GM18499 (cell line): ENCODE measurements around the gene DUS2.
"Not testable (repeated sequence)": the region's sequence is repeated elsewhere in the genome, so short reads cannot be mapped to it uniquely, and the experiment has no call there.

ENCODE experiments used
- ATAC-seq: cut with Tn5 transposase; IDR thresholded peaks from one replicate; pipeline ENCODE4 v1.9.1; 2021; ENCODE audit warnings: moderate number of reproducible peaks; ENCODE audit not compliant: insufficient read depth, unreplicated experiment

The DUS2 gene

GRCh38 chr16:67998231-67998778 lies 24.8 kb upstream of the DUS2 start:
- not testable (repeated sequence) for ATAC-seq

- ATAC-seq, result not testable (repeated sequence)
Observed at GRCh38 chr16:67998779-67999688, 24.1 kb upstream of the DUS2 start, which contains the start of gene DPEP2. Gene DPEP2 (minus strand): TSS chr16:67999484. CDS start chr16:67993212, 6,272 bp downstream.

DNA sequence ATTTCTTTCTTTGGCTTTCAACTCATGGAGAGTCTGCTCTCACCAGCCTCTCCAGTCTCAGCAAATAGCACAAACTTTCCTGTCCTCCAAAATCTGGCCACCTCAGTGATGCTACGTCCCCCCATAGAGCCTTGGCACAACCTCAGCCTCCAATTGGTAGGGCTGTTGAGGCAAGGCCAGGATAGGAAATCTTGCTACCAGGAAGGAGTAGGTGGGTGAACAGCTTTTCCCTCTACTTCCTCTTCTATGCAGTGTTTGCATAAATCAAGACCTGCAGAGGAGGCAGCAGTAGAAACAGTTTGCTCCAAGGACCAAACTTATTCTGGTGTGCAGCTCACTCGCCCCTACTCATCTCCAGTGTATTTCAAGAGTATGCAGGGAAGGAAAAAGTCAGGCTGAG lies 23.1 kb upstream of the DUS2 start:
- ATAC-seq, result no peak

- ATAC-seq, result no peak
Observed at GRCh38 chr16:68000450-68000849, 22.6 kb upstream of the DUS2 start.

DNA sequence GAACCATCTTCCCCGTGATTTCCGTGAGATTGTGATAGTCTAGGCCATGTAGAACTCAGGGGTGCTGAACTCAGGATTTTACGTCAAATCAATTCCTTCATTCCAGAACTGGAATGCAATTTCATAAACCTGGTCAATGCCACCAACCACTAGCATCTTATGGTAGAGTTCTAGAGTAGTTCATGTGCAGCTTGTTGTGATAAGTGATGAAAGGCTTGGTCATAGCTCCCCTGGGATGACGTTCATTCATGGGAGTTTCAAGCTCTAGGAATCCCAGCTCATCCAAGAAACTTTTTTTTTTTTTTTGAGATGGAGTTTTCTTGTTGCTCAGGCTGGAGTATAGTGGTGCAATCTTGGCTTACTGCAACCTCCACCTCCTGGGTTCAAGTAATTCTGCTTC lies 20.1 kb upstream of the DUS2 start:
- ATAC-seq, result no peak

DNA sequence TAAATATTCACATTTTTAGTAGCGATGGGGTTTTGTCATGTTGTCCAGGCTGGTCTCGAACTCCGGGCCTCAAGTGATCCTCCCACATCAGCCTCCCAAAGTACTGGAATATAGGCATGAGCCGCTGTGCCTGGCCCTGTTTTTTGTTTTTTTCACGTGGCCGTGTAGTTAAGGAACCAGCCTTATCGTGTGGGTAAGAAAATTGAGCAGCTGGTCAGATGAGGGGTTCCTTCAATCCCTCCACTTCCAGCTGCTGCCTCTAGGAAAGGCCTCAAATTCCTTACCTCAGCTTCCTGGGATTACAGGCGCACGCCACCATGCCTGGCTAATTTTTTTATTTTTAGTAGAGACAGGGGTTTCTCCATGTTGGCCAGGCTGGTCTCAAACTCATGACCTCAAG lies 17.9 kb upstream of the DUS2 start:
- no peak for ATAC-seq

GRCh38 chr16:68005786-68006286 lies 17.2 kb upstream of the DUS2 start:
- ATAC-seq, result no peak

DNA sequence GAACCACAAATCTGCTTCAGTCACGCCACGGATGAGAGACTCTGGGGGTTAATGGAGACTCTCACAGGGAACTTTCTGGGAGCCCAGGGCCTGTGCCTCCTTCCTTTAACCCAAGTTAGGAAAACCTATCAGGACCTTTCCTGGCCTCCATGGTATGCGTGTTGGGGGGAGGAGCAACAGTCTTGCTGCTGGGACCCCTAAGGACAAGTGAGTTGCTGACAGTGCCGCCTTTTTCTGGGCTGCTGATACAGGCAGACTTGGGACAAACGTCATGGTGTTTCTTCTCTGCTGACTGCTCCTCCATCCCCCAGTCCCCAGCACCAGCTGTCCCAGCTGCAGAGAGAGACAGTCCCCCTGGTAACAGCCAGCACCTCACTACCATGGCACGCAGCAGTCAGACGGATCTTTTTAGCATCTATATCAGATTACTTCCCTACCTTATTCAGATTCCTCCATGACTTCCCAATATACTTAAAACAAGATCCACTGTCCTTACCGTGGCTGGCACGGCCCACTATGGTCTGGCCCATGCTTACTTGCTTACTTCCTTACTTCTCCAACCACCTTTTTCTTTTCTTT lies 13.8 kb upstream of the DUS2 start:
- ATAC-seq, result no peak

DNA sequence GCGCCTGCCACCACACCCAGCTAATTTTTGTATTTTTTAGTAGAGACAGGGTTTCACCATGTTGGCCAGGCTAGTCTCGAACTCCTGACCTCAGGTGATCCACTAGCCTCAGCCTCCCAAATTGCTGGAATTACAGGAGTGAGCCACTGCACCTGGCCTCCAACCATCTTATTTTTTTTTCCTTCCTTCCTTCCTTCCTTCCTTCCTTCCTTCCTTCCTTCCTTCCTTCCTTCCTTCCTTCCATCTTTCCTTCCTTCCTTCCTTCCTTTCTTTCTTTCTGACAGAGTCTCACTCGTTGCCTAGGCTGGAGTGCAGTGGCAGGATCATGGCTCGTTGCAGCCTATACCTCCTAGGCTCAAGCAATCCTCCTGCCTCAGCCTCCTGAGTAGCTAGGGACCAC lies 13.2 kb upstream of the DUS2 start:
- ATAC-seq, result not testable (repeated sequence)

DNA sequence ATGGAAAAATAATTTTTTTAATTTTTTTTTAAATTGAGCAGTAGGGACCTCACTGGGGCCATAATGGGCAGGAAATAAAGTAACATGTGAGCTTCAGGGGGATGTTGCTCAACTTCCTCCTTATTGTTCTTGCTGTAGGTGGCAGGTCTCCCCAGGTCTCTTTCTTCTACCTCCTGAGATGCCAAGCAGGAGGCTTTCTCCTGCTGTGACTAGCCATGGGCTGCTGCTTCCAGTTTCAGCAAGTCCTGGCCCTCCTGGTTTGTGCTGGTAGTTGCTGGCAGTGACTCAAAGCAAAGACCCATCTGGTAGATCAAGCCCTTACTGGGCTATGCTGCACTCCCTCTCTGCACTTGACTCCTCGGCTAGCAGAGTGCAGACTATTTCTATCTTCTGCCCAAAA lies 9.6 kb upstream of the DUS2 start:
- ATAC-seq, result no peak

- no peak for ATAC-seq
Observed at GRCh38 chr16:68015681-68016080, 7.4 kb upstream of the DUS2 start, which contains the start of gene DPEP2NB. Gene DPEP2NB (minus strand): TSS chr16:68015911. CDS start chr16:68015770, 141 bp downstream.

DNA sequence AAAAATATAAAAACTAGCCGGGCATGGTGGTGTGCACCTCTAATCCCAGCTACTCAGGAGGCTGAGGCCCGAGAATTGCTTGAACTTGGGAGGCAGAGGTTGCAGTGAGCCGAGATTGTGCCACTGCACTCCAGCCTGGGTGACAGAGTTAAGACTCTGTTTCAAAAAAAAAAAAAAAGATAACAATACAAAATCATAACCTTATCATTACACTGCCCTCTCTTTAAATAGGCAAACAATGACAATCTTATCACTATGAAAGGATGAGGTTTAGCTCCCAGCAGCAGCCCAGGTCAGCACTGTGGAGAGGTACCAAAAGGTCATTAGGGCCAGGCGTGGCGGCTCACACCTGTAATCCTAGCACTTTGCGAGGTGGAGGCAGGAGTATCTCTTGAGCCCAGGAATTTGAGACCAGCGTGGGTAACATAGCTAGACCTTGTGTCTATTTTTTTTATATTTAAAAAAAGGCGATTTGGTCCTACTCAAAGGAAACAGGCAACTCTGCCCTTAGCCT lies 3.9 kb upstream of the DUS2 start:
- no peak for ATAC-seq

GRCh38 chr16:68021490-68021889 lies 1.6 kb upstream of the DUS2 start:
- ATAC-seq, result no peak

DNA sequence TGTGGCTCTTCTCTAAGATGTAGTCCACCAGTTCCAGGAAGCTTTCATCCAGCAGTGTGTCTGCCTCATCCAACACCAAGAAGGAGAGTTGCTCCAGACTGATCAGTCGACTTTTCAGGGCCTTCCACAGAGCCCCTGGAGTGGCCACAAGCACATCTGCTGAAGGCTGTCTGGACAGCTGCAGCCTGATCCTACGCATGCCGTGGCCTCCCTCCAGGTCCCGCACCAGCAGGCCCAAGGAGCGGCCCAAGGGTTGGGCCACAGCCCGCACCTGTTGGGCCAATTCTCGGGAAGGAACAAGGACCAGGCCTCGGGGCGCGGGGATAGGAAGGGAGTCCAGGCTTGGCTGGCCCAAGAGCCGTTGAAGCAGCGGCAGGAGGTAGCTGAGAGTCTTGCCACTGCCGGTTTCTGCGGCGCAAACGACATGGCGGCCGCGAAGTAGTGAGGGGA lies 781 bp upstream of the DUS2 start:
- no peak for ATAC-seq

- ATAC-seq, result no peak
Observed at GRCh38 chr16:68028996-68029395, 5.9 kb downstream of the DUS2 start.

- not testable (repeated sequence) for ATAC-seq
Observed at GRCh38 chr16:68030108-68030507, 7.0 kb downstream of the DUS2 start.

- ATAC-seq, result no peak
Observed at GRCh38 chr16:68031951-68032350, 8.9 kb downstream of the DUS2 start.

- ATAC-seq, result no peak
Observed at GRCh38 chr16:68033101-68033500, 10.0 kb downstream of the DUS2 start.

GRCh38 chr16:68035227-68035626 lies 12.1 kb downstream of the DUS2 start:
- ATAC-seq, result no peak

- no peak for ATAC-seq
Observed at GRCh38 chr16:68037841-68038597, 14.9 kb downstream of the DUS2 start.
